ENCODE data around the gene TMEM271. TPM values are rescaled to one million over a fixed set of nuclear protein-coding genes. Genes with fewer than 3 reads are reported as not detected.

Gene TMEM271
- total and polyA plus RNA-seq, 2 donors (not counting 3 experiments of a cell fraction or from before 2014, with no cell fraction given), result not detected

- H2AFZ ChIP-seq (ENCODE audit: low read depth, low read length), result no peak overlapping the region
- FAIRE-seq (no peak), DNase-seq (ENCODE audit: low read depth, low spot score) (no peak)
- H3K27ac ChIP-seq (ENCODE audit: insufficient read depth, low read depth, low read length), result no peak overlapping the region
- H3K79me2 ChIP-seq (ENCODE audit: control insufficient read depth, insufficient read depth, low read length), result no peaks in the 10 kb centered on the region
- ChIA-PET CTCF (no interaction called here), POLR2A (no interaction called here)
- no TSS peak for BruUV-seq (replicated peaks)
- no peak overlapping the region for H3K4me2 ChIP-seq (ENCODE audit: insufficient read depth, low read length)
- no peak for TF ChIP-seq MYC (IDR thresholded peaks at IDR 0.05; ENCODE audit: low read depth, low read length)
- no peak for TF ChIP-seq JUN (IDR thresholded peaks at IDR 0.05; ENCODE audit: borderline replicate concordance, insufficient read depth, insufficient read length, low read depth)
- no peak for TF ChIP-seq POLR2AphosphoS5 (IDR thresholded peaks at IDR 0.05; ENCODE audit: insufficient read depth, low read depth, low read length)
- no peak for TF ChIP-seq CTCF (IDR thresholded peaks at IDR 0.05; ENCODE audit: extremely low read depth in 1 of 2, insufficient read depth in 1 of 2, low read depth in 1 of 2, low read length in 2 of 2)
- TF ChIP-seq MAX (IDR thresholded peaks at IDR 0.05; ENCODE audit: insufficient read depth, insufficient read length), result no peak
- TF ChIP-seq EZH2 (IDR thresholded peaks at IDR 0.05; ENCODE audit: borderline replicate concordance, low read depth, low read length, severe bottlenecking), result no peak
- TF ChIP-seq POLR2A (IDR thresholded peaks at IDR 0.05; ENCODE audit: low read depth, low read length), result no peak
- TF ChIP-seq FOS (IDR thresholded peaks at IDR 0.05; ENCODE audit: borderline replicate concordance, insufficient read depth, low read length), result no peak
- intact Hi-C loops (cut with micrococcal nuclease), result no loop called here
- H3K9ac ChIP-seq (replicated peaks; ENCODE audit: extremely low read depth, insufficient read depth, low read length), result no peak overlapping the region
- H4K20me1 ChIP-seq (replicated peaks; ENCODE audit: control insufficient read depth, extremely low read depth, insufficient read depth, low read length), result no peaks in the 10 kb centered on the region
- H3K9me3 ChIP-seq (replicated peaks; ENCODE audit: control insufficient read depth, insufficient read depth, low read length), result no peaks in the 10 kb centered on the region
- H3K4me3 ChIP-seq (replicated peaks in 1 of 3; ENCODE audit: insufficient read depth in 1 of 3, low read depth in 1 of 3, low read length in 3 of 3), result no peak overlapping the region
- H3K27me3 ChIP-seq (ENCODE audit: control insufficient read depth in 2 of 2, insufficient read depth in 2 of 2, low read length in 2 of 2), result no peaks in the 10 kb centered on the region
- H3K4me1 ChIP-seq (ENCODE audit: control insufficient read depth, extremely low read depth, insufficient read depth, low read length), result no peaks in the 10 kb centered on the region
- H3K36me3 ChIP-seq (ENCODE audit: control insufficient read depth in 2 of 2, extremely low read depth in 1 of 2, insufficient read depth in 2 of 2, low read length in 2 of 2), result no peaks in the 10 kb centered on the region
- dilution Hi-C loops (cut with MboI; ENCODE audit: extremely low pct_ligation_motif_present, low sequenced_read_pairs), result no loop called here
- H3K9me1 ChIP-seq (replicated peaks; ENCODE audit: control insufficient read depth, extremely low read depth, insufficient read depth, low read length), result no peaks in the 10 kb centered on the region
These were observed 15.3 kb downstream of the TMEM271 start for GRCh38 chr4:560731-561291.

Data from endothelial cell of umbilical vein (primary cell).